Measurements from ENCODE around the gene MCM3AP. TPM values are rescaled to one million over a fixed set of nuclear protein-coding genes. Genes with fewer than 3 reads are reported as not detected.

MCM3AP gene
- total and polyA plus RNA-seq, 9 of the 15 experiments (the other 6 are each of a cell fraction or from before 2014, with no cell fraction given): 6.5 to 179 (median 69.6) TPM

- TF ChIP-seq FOXK1 (CRISPR knock-in tag; IDR thresholded peaks at IDR 0.05; ENCODE audit: borderline replicate concordance) (0 out of 2 replicates have a peak, but pooled peaks have one; percentile 16), ZNF780A (CRISPR knock-in tag; IDR thresholded peaks at IDR 0.05) (no peak), ZNF316 (IDR thresholded peaks at IDR 0.05) (no peak), ZNF696 (CRISPR knock-in tag; conservative IDR thresholded peaks at IDR 0.05) (no peak), FOXJ2 (tag; IDR thresholded peaks at IDR 0.05) (no peak), ZNF175 (CRISPR knock-in tag; IDR thresholded peaks at IDR 0.05; ENCODE audit: low read depth) (no peak), NR2C2 (CRISPR knock-in tag; IDR thresholded peaks at IDR 0.05) (no peak), NR2C2 (tag; IDR thresholded peaks at IDR 0.05) (no peak), ATF1 (CRISPR knock-in tag; IDR thresholded peaks at IDR 0.05) (no peak), ATF1 (tag; IDR thresholded peaks at IDR 0.05) (no peak), ZBTB40 (IDR thresholded peaks at IDR 0.05) (no peak), ZBTB40 (CRISPR knock-in tag; IDR thresholded peaks at IDR 0.05) (no peak), ESRRA (IDR thresholded peaks at IDR 0.05; ENCODE audit: borderline replicate concordance, low read depth) (no peak), SMAD2 (IDR thresholded peaks at IDR 0.05; ENCODE audit: low read depth, low read length) (no peak), ZNF586 (CRISPR knock-in tag; conservative IDR thresholded peaks at IDR 0.05) (no peak), SRSF7 (optimal IDR thresholded peaks at IDR 0.05; ENCODE audit: low read depth, low read length) (no peak), ZNF79 (CRISPR knock-in tag; IDR thresholded peaks at IDR 0.05; ENCODE audit: low read depth) (no peak), HDAC1 (IDR thresholded peaks at IDR 0.05) (no peak), ZNF124 (CRISPR knock-in tag; IDR thresholded peaks at IDR 0.05) (no peak), ZFP30 (CRISPR knock-in tag; IDR thresholded peaks at IDR 0.05; ENCODE audit: borderline replicate concordance) (no peak), CEBPG (CRISPR knock-in tag; IDR thresholded peaks at IDR 0.05) (peak; percentile 73; the same call in 1 of the 2 replicates), CEBPG (tag; conservative IDR thresholded peaks at IDR 0.05 in 1 of 2, IDR thresholded peaks at IDR 0.05 in 1 of 2) (peak in 1 of 2 experiments; percentile 49; a peak in 2 of 4 replicates)
These were observed 37.2 kb upstream of the MCM3AP start (continued) for GRCh38 chr21:46322351-46323226.

Measured in K562 (cell line).